Ureter (tissue), 1 donor: ENCODE results near the gene LRRC42. TPM values are rescaled to one million over a fixed set of nuclear protein-coding genes. Genes with fewer than 3 reads are reported as not detected.

Experiments
- DNase-seq: peaks from one replicate; pipeline ENCODE4 v3.0.0-alpha.2; 2020; ENCODE audit warnings: low spot score
- total RNA-seq: library from RNA; stranded (reverse); gene quantifications from one replicate; pipeline ENCODE4 v1.2.4, GENCODE V29; 2023
- donor health status: DM: yes; HTN: yes; CAD: no.

Gene LRRC42, protein sequence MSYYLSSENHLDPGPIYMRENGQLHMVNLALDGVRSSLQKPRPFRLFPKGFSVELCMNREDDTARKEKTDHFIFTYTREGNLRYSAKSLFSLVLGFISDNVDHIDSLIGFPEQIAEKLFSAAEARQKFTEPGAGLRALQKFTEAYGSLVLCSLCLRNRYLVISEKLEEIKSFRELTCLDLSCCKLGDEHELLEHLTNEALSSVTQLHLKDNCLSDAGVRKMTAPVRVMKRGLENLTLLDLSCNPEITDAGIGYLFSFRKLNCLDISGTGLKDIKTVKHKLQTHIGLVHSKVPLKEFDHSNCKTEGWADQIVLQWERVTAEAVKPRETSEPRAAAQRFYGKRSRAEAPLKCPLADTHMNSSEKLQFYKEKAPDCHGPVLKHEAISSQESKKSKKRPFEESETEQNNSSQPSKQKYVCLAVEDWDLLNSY
- total RNA-seq = 24.8 TPM

DNA sequence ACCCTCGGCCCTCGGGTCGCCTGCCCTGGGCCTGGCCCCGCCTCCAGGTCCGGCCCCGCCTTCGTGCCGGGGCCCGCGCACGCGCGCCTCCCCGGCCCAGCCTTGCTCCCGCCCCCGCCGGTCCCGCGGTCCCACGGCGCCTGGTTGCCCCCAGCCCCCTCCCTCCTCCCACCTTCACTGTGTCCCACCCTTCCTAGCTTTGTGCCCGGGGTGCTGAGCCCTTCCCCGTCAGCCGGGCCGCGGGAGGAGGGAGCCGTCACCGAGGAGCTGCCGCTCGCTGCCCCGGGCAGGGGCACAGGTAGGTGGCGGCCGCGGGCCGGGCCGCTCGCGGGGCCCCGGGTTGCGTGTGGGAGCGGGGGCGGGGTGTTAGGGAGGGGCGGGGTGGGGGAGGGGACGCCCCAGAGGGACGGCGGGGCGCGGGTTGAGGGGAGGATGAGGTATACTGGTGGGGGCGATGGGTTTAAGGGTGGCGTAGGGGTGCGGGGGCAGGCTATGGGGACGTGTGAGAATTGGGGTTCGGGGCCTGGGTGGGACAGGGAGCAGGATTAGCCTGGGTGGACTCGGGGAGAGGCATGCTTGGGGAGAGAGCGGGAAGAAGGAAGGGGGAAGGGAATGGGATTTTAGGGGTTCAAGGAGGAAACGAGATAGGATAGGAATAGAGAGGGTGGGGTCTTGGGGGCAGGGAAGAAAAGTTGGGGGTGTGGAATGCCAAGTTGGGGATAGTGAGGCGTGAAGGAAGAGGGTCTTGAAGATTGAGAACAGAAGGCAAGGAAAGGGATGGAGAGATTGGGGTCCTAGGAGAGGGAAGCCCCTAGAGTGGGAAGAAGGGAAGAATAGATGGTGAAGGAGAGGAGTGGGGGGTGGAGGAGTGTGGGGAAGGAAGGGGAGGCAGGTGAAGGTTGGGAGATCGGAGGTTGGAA is at the start of gene LRRC42:
LRRC42 (plus strand) TSS at position 99 of the 920 bp plus-strand sequence. CDS start 5,650 bp downstream, outside the sequence.
- no peak for DNase-seq

DNA sequence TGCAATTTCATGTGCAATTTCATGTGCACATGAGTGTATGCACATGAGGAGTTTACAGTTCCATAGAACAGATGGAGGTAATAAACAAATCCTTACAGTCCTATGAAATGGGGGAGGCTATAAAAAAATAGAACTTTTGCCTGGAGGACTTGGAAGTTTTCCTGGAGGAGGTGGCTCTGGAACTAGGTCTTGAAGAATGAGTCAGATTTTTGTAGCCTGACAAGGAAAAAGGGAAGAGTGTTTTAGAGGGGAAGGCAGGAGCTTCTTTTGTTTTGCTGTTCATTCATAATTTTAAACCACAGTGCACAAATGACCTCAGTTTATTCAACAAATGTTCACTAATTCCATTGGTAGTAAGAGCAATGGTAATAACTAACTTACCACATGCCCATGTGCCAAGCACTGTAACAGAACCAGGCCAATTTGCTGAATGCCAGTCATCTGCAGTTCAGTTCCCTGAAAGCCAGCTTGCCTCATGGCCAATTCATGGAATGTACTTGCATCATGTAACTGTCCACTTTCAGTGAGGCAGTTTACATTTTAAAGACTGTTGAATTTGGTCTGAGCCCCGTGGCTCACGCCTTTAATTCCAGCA is 49.4 kb upstream of the LRRC42 start:
- no peak for DNase-seq

DNA sequence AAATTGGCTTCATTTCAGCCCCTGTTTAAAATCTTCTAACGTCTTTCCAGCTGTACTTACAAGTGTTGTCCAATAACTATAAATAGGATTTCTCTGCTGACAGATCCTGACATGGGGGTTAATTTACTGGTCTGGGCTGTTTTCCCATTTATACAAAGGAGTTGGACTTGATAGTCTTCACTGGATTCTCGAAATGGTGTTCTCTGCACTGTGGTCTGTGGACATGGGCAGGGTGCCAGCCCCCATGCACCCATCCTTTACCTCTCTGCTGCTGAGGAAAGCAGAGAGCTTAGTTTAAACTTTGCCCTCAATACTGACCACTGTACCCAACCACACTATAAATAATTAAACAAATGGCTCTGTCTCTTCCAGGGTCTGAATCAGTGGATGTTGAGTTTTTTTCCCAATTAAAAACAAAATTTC is 46.9 kb upstream of the LRRC42 start:
- no peak for DNase-seq

DNA sequence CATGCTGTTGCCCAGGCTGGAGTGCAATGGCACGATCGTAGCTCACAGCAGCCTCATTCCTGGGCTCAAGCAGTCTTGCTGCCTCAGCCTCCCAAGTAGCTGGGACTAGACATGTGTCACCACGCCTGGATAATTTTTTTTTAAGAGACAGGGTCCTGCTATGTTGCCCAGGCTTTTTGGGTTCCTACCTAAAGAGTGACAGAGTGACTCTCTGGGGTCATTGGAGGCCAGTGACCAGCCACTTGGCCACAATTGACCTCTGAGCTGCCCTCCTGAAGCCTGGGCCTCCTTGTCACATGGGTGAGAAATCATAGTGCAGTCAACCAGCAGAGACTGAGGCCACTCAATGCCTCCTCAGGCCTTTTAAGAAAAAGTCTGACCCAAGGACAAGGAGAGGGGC is 46.4 kb upstream of the LRRC42 start:
- no peak for DNase-seq

DNA sequence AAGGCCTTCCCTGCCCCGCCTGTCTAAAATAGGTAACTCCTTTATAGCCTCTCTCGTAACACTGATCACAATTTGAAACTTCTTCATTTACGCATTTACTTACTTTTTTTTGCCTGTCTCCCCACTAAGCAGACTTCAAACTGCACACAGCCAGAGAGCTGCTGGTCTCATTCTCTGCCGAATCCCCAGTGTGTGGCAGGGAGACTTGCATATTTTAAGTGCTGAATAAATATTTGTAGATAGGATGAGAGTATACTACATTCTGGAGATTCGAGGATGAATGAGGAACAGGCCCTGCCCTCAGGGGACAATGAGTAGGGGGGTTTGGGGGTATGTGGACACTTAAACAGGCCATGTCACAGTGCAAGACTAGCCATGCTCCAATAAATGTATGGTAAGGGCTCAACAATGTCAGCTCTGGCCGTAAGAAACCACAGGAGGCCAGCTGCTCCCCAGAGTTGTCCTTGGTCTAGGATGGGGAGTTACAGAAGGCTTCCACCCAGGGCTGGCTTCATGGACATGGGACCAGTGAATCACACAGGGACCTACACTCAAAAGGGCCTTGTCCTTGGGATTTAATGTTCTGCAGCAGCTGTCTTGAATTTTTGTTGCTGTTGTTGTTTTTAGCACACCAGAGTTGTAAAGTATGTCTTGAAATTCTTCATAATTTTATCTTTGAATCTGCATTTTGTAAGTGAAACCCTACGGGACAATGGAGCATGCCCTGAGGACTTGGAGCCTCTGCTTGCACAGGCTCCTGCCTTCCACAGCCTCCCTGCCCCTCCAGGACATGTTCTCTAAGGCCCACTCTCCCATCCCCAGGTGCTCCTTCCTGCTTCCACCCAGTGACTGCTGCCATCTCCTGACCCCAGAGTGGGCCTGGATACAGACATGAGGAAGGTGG is 43.7 kb upstream of the LRRC42 start:
- DNase-seq = no peak

DNA sequence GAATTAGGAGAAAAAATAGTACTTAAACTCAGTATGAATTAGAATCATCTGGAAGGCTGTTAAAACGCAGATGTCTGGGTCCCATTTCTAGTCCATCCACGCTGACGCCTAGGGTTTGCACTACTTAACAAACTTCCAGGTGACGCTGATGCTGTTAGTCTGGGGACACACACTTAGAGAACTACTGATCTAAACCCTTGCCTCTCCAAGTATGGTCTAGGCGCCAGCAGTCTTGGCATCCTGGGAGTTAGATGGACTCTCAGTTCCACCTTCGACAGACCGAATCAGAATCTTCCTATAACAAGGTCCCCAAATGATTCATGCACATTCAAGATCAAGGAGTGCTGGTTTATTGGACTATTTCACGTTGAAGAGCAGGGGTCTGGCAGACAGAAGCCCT is 40.6 kb upstream of the LRRC42 start:
- DNase-seq = no peak

DNA sequence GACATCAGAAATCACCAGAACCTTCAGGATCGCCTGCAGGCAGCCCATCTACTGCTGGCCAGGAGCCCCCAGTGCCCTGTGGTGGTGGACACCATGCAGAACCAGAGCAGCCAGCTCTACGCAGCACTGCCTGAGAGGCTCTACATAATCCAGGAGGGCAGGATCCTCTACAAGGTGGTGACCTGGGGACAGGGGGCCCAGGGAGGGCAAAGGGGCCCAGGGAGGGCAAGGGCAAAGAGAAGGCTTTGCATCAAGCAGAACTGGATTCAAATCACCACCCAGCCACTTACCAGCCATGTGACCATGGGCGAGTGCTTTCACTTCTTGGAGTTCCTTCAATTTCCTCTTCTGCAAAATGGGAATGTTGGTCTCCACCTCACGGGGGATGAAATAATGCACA is 40.0 kb upstream of the LRRC42 start:
- DNase-seq = no peak

DNA sequence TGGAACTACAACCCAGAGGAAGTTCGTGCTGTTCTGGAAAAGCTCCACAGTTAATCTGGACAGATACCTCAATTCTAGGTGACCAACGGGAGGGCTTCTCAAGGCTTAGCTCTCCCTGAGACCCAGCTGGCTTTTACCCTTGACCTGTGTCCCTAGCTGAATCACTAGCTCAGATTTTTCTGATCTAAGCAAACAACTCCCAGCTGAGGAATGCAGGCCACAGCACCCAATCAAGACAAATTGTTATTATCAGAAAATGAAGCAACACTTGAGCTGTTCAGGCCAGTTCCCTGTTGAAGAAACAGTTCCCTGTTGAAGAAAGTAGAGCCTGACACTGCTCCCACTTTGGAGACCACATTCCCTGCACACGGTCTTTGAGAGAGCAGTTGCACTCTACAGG is 36.2 kb upstream of the LRRC42 start:
- DNase-seq = no peak

DNA sequence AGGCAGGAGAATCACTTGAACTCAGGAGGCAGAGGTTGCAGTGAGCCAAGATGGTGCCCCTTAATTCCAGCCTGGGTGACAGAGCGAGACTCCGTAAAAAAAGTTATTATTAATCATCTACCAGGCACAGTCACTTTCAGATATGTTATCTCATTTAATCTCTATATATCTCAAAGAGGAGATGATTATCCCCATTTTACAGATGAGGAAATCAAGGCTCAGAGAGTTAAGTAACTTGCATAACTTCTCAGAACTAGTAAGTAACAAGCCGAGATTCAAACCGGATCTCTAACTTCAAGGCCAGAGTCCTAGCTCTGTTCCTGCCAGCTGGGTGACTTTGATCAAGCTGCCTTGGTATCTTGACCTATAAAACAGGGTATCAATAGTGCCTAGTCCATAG is 34.7 kb upstream of the LRRC42 start:
- DNase-seq = no peak

DNA sequence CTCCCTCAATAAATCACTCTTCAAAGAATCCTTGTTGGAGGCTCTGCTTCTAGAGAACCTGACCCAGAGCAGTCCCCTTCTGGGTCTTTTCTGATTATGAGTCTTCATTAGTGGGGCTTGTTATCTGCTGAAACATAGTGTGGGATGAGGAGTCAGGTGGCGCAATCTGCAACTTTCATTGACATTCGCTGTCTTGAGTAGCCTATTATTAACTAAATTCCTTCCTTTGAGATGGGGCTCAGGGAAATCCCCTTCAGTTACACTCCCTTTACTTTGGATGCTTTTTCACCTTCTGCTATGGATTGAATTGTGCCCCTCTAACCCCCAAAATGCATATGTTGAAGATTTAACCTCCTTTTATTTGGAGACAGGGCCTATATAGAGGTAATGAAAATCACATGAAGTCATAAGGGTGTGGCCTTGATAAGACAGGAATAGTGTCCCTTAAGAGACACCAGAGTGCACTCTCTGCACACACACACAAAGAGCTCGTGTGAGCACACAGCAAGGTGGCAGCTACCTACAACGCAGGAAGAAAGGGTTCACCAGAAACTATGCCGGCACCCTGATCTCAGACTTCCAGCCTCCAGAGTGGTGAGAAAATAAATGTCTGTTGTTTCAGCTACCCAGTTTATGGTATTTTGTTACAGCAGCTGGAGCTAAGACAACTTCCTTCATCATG is 32.7 kb upstream of the LRRC42 start:
- no peak for DNase-seq

DNA sequence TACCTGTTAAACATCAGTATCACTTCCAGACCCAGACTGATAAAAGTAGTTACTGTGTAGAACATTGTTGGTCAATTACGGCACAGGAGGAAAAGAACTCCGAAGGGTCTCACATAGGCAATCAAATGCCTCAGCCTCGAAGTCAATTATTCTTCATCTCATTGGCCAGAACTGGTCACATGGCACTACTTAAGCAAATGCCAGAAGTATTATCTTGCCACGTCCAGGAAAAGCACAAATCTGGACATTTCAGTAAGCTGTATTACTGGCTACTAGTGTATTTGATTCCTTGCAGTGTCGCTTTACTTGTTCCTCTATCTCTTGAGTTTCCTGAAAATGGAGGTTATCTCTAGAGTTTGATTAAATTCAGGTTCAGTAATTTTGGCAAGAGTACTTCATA is 27.8 kb upstream of the LRRC42 start:
- no peak for DNase-seq

DNA sequence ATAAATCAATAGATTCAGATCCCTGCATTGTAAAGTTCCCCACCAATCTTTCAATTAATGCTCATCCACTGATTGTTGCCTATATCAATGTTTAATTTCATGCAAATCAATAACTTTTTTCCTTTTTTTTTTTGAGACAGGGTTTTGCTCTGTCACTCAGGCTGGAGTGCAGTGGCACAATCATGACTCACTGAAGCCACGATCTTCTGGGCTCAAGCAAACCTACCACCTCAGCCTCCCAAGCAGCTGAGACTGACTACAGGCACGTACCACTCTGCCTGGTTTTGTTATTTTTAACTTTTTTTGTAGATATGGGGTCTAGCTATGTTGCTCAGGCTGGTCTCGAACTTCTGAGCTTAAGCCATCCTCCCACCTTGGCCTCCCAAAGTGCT is 26.5 kb upstream of the LRRC42 start:
- DNase-seq = no peak

DNA sequence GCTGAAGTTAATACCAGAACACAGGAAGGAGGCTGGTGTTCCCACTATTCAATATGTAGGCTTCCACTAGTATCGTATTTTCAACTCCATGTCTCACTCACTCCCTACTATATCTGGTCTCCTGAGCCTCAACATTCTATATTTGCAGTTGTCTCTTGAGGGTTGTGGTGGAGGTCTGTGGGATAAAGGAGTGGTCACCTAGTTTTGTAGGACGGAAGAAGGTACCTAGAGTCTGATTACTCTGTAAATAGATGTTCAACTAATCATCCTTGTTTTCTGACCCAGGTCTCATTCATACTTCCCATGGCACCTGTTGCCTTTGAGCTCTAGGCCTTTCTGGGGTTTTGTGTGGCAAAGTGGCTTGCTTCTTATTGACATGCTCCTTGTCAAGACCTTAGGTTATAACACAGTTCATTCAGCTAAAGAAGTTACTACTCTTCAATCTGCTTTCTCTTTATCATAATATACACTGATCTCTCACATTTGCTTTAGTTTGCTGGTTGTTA is 18.7 kb upstream of the LRRC42 start:
- DNase-seq = no peak

DNA sequence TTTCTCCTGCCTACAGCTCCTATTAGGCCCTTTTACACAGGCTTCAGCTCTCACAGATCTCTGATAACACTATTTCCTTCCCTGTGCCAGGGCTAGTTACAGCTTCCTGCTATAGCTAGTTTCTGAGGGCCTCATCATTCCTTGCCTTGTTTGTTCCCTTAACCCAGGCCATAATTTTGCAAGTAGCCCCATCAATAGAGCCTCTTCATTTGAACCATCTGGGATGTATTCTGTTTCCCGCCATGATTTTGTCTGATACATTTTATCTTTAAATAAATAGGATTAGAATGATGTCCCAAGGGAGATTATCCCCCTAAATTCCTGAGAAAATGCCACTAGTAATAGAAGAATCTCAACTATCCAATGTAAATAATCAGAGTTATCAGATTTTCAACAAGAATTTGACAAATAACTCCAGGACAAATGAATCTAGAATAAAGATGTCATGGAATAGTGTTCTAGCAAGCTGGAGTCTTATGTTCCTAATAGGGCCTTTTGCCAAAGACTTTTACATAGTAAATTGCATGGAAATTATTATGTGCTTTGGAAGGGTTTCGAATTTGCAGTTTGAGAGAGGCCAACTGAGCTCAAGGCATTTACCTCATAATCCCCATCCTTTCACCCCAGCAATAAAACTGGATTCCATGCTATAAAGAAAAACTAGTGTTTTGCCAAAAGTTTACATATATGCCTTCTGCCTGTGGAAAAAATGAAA is 16.7 kb upstream of the LRRC42 start:
- no peak for DNase-seq

DNA sequence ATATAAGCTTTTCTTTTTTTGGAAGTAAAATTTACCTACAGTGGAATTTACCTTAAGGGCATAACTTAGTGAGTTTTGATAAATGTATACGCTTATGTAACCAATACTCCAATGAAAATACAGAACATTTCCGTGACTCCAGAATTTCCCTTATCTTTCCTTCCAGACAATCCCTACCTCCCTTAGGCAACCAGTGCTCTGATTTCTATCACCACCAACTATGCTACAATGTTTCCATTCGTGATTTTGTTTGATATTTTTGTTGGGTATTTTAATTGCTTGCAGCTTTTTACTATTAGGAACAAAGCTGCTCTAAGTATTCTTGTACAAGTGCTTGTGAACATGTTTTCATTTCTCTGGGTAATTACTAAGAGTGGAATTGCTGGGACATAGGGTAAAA is 15.2 kb upstream of the LRRC42 start:
- DNase-seq = no peak

DNA sequence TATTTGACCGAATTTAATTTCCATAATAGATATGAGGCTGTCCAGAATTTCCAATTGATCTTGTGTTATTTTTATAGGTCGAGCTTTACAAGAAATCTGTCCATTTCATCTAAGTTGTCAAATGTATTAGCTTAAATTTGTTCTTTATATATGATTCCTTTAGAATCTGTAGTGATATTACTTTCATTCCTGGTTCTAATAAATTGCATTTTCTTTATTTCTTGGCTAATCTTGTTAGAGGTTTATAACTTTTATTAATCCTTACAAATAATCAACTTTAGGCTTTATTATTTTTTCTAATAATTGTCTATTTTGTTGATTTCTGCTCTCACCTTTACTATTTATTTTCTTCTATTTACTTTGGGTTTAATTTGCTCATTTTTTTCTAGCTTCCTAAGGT is 14.6 kb upstream of the LRRC42 start:
- no peak for DNase-seq

DNA sequence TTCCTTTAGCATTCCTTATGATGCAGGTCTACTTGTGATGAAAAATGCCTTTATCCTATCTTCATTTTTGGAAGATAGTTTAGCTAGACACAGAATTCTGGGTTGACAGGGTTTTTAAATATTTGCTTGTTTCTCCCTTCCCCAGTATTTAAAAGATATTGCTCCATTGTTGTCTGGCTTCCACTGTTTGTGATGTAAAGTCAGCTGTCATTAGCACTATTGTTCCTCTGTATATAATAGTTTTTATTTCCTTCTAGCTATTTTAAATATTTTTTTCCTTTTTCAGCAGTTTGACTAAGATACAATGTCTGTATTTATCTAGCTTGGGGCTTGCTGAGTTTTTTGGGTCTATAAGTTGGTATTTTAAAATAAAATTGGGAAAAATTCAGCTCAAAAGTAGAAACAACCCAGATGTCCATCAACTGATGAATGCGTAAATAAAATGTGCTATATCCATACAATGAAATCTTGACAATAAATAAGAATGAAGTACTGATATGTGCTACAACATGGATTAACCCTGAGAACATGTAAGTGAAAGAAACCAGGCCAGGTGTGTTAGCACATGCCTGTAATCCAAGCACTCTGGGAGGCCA is 11.9 kb upstream of the LRRC42 start:
- DNase-seq = no peak

DNA sequence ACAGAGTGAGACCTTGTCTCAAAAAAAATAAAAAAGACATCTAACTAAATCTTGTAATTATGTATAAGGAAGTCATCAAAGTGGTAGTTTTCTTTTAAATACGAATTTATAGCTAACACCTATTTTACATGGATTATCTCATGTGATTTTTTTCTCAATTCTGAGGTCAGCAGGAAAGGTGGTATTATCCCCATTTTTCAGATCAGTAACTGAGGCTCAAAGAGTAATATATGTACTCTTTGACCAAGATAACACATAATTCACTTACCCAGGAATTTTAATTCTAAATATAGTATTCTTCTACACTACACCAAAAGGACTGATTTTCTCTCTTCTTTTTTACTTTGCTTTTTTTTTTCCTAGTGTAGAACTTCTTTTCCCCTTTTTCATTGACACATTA is 9.7 kb upstream of the LRRC42 start:
- no peak for DNase-seq

DNA sequence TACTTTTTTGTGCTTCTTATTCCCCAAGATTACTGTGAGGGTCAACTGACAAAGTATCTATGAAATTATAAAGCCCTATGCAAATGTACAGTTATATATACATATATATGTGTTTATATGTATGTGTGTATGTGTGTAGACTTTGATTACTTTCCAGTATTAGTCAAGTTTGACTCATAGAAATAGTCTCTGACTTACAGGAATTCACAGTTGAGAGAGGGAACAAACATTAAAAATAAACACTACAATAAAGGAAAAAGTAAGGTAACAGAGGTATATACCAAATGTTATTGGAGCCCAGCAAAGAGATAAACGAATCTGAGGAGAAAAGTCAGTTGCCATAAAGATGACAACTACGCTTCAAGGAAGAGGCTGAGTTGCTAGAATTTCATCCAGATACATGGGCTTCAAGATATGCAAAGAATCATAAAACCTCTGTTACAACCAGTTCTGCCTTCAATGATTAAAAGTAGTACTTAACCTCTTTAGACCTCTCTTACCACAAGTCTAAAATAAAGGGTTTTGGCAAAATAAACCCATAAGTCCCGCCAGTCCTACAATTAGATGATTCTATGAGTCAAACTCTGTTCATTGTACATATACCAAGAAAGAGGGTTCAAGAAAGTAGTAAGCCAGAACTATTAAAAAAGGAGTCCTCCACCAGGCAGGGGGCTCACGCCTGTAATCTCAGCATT is 7.9 kb upstream of the LRRC42 start:
- no peak for DNase-seq
